OCI-LY1 (cell line): ENCODE data around the gene RBM34.

ENCODE experiments used
- EZH2 ChIP-seq: fragments of 200-600 bp; sonication (generic), shearing (Covaris generic); IDR thresholded peaks from 2 replicates; pipeline ENCODE4 v1.8.0; 2017; ENCODE audit warnings: borderline replicate concordance, mixed run types, mild to moderate bottlenecking, antibody characterized with exemption, low read length, moderate library complexity, mixed read lengths
- TF ChIP-seq, protein P1 (sequence below): fragments of 200-600 bp; sonication (generic), shearing (Covaris generic); IDR thresholded peaks from 2 replicates; pipeline ENCODE4 v1.5.1; 2017; ENCODE audit warnings: mild to moderate bottlenecking, antibody characterized with exemption, low read length, moderate library complexity, mixed read lengths

DNA sequence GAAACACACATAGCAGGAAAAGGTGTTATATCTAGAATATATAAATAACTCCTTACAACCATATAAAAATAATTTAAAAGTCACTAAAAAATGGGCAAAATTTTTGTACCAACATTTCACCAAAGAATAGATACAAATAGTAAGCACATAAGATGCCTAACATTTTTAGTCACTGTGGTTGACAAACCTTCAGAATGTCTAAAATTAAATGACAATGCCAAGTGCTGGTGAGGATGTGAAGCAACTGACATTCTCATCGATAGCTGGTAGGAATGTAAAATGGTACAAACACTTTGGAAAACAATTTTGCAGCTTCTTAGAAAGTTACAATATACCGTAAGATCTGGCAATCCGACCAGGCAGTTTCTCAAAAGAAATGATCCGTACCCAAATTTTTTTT is 18.1 kb downstream of the RBM34 start:
- TF ChIP-seq, protein P1, sequence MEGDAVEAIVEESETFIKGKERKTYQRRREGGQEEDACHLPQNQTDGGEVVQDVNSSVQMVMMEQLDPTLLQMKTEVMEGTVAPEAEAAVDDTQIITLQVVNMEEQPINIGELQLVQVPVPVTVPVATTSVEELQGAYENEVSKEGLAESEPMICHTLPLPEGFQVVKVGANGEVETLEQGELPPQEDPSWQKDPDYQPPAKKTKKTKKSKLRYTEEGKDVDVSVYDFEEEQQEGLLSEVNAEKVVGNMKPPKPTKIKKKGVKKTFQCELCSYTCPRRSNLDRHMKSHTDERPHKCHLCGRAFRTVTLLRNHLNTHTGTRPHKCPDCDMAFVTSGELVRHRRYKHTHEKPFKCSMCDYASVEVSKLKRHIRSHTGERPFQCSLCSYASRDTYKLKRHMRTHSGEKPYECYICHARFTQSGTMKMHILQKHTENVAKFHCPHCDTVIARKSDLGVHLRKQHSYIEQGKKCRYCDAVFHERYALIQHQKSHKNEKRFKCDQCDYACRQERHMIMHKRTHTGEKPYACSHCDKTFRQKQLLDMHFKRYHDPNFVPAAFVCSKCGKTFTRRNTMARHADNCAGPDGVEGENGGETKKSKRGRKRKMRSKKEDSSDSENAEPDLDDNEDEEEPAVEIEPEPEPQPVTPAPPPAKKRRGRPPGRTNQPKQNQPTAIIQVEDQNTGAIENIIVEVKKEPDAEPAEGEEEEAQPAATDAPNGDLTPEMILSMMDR: no peak
- no peak for TF ChIP-seq EZH2
